NCI-H526 (cell line): Measurements from ENCODE around the gene SFTPB.

Experiments
- DNase-seq, 2 experiments: peaks; one replicate each; lab custom pipeline; 2025; lab: John Stamatoyannopoulos, UW

SFTPB gene

DNA sequence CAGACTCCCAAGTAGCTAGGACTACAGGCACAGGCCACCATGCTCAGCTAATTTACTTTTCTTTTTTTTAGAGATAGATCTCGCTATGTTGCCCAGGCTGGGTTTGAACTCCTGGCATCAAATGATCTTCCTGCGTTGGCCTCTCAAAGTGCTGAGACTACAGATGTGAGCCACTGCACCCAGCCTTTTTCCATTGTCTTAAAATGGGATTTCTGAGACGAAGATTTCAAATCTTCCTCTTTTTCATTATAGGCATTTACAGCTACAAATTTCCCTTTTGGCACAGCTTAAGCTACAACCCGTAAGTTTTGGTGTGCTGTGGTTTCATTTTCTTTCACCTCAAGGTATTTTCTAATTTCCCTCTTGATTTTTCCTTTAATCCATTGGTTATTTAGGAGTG lies 34.8 kb upstream of the SFTPB start:
- DNase-seq, result no peak

DNA sequence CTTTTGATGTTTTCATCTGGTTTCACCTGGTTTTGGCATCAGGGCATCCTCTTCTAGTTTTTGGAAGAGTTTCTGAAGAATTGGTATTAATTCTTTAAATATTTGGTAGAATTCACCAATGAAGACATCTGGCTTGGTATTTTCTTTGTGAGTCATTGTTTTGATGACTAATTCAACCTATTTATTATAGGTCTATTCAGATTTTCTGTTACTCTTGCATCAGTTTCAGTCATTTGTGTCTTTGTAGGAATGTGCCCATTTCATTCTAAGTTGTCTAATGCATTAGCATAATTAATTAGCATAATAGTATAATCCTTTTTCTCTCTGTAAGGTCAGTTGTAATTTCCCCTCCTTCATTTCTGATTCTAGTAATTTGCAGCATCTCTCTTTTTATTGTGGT lies 34.2 kb upstream of the SFTPB start:
- no peak for DNase-seq

DNA sequence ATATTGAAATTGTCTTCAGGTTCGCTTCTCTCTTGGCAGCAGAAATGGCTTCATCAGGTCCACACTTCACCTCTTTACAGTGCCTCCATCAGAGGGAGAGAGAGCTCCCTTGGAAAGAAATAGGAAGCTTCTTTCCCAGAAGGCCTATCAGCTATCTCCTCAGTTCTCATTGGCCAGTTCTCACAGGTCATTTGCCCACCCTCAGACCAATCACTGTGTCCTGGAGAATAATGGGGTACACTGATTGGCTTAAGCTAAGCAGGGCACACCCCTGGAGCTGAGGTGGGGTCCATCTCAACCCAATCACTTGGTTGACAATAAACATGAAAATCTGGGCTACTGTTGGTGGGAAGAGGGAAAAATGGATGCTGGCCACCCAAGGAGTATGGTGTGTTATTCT lies 31.3 kb upstream of the SFTPB start:
- no peak for DNase-seq

DNA sequence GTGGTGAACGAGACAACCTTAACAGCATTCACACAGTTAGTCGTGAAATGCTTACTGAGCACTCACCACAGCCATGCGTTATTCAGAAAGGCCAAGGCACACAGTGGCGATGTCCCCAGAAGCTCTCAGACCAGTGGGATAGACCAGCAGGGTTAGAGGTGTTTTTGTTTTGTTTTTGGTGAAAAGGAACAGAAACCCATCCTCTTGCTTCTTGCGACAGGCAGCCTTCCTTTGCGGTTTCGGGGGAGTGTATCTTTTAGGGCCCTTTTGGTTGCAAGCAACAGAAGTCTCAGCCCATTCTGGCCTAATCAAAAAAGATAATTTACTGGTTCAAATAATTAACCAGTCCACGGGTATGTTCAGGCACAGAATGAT lies 30.9 kb upstream of the SFTPB start:
- no peak for DNase-seq

DNA sequence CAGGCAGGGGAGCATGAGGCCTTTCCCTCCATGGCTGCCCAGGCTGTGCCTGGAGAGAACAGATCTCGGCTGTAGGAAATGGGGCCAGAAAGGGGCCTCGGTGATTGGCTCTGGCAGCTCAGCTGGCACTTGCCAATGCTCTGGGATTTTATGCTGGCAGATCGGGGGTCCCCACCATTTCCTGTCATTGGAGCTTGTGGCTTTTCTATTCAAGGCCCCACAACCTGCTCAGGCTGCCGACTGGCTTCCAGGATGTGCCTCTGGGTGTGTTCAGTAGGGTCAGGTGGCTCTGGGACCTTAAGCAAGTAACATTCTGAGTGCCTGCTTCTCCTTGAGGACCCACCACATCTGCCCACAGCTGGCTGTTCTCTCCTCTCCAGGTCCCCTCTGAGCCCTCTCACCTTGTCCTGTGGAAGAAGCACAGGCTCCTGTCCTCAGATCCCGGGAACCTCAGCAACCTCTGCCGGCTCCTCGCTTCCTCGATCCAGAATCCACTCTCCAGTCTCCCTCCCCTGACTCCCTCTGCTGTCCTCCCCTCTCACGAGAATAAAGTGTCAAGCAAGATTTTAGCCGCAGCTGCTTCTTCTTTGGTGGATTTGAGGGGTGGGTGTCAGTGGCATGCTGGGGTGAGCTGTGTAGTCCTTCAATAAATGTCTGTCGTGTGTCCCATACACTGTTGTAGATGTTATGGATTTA lies 30.3 kb upstream of the SFTPB start:
- no peak for DNase-seq

- DNase-seq, result no peak
These were observed 29.7 kb upstream of the SFTPB start for GRCh38 chr2:85697716-85698115.

- DNase-seq, result no peak
These were observed 29.1 kb upstream of the SFTPB start for GRCh38 chr2:85697096-85697495.

DNA sequence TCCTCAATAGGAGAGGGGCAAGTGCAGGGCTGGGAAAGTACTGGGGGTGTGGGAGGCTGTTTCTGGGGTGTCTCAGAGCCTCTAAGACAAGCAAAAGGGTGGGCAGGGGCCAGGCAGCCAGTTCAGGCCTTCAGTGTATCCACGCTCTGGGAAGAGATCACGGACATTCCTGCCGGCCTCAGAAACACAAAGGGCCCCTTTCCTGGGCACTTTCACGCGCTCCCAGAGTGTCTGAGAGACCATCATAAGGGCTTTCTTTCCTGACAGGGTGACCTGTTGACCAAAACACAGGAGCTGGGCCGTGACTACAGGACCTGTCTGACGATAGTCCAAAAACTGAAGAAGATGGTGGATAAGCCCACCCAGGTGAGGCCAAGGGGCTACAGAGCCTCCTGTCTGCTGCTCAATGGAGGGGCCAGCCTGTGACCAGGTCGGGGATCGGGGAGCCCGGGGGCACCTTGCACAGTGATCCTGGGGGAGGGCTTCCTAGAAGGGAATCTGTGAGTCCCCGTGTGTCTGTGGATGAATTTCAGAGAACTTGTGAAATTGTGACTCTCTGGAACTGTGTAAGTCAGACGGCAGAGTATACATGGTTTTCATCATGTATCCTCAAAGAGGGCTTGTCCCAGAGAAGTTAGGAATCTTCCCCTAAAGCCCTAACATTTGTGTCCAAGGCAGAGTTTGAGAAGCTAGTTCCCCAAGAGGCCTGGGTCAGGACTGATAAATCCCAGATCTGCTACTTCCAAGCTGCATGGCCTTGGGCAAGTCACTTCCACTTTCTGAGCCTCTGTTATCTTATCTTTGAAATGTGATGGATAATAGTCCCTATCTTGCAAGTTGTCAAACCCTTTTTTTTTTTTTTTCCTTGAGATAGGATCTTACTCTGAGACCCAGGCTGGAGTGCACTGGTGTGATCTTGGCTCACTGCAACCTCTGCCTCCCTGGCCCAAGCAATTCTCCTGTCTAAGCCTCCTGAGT lies 28.0 kb upstream of the SFTPB start:
- no peak for DNase-seq

DNA sequence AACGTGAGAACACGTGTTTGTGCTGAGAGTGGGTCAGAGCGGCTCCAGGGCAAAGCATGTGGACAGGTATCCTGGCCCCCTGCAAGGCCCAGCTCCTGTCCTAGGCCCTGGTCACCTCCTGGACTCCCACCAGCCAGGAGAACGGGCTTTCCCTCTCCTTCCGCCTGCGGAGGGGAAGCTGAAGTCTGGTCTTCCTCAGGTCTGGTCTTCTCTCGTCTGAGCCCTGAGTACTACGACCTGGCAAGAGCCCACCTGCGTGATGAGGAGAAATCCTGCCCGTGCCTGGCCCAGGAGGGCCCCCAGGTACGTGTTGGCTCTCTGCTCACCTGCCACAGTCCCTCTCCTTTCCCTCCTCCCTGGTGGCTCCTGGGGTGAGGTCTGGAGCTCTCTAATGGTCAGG lies 27.1 kb upstream of the SFTPB start:
- DNase-seq, result no peak

- no peak for DNase-seq
These were observed 26.3 kb upstream of the SFTPB start, which contains the start of gene GNLY for GRCh38 chr2:85694052-85695025. GNLY (plus strand) TSS chr2:85694358; CDS start chr2:85694419, 61 bp downstream.

DNA sequence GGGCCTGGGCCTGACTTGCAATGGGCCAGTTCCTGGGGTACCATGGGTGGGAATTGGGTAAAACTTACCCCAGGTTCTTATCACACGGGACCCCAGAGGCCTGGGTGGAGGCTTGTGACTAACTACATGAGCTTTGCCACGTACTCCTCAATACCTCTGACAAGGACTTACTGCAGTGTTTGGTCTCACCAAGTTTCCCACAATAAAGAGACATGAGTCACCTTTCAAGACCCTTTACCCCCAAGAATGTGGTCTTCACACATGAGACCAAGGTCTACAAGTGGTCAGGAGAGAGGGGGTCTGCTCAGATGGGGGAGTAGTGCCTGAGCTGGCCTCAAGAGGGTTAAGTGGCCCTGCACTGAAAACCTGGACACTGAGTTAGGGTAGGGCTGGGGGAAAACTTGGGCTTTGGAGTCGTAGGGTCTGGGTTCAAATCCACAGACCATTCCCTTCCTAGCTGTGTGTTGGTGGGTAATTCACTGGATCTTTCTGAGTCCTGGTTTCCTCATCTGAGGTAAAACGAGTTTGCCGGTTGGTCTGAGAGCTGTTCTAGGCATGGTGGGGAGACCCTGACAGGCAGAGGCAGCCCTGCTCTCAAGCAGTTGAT lies 24.1 kb upstream of the SFTPB start:
- DNase-seq, result no peak

DNA sequence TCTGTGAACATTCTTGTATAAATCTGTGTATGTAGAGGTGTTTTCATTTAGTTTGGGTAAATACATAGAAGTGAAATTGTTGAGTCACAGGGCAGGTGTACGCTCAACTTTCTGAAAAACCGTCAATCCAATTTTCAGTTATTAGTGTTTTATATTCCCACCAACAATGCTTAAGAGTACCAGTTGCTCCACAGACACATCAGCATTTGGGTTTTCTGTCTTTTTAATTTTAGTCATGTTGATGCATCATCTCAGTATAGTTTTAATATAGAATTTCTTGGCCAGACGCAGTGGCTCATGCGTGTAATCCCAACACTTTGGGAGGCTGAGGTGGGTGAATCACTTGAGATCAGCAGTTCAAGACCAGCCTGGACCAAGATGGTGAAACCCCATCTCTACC lies 22.9 kb upstream of the SFTPB start:
- DNase-seq, result no peak

- DNase-seq, result no peak
These were observed 16.8 kb upstream of the SFTPB start for GRCh38 chr2:85684806-85685205.

- DNase-seq, result no peak
These were observed 16.4 kb upstream of the SFTPB start for GRCh38 chr2:85684380-85684779.

GRCh38 chr2:85682378-85682777 lies 14.4 kb upstream of the SFTPB start:
- no peak for DNase-seq

DNA sequence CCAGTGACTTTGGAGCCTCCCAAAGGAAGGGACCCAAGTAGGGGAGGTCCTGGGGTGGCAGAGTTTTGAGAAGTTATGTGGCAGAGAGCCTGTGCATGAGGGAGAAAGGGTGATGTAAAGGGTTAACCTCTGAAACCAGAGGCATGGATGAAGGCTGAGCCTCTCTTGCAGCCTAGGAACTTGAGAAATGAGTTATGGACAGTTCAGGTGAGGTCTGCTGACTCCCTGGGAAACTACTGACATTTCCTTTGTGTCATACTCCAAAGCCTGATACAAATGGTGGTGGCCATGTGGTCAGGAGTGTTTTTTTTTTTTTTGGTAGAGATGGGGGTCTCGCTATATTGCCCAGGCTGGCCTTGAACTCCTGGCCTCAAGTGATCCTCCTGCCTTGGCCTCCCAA lies 13.8 kb upstream of the SFTPB start:
- DNase-seq, result no peak

DNA sequence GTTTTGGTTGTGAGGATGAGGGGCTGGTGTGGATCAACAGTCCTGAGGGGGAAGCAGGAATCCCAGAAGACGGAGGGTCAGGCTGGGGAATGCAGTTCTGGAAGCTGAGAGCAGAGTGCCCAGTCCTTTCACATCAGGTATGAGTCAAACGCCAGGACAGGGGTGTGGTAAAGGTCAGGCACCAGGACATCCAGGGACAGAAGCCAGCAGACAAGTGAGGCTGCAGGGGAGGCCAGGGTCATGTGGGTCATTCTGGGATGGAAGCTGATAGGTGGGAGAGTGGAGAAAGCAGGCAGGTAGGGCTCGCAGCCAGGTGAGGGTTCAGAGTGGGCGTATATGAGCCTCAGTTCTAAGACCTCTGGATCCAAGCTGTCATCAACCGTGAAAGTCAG lies 13.4 kb upstream of the SFTPB start:
- DNase-seq, result no peak

DNA sequence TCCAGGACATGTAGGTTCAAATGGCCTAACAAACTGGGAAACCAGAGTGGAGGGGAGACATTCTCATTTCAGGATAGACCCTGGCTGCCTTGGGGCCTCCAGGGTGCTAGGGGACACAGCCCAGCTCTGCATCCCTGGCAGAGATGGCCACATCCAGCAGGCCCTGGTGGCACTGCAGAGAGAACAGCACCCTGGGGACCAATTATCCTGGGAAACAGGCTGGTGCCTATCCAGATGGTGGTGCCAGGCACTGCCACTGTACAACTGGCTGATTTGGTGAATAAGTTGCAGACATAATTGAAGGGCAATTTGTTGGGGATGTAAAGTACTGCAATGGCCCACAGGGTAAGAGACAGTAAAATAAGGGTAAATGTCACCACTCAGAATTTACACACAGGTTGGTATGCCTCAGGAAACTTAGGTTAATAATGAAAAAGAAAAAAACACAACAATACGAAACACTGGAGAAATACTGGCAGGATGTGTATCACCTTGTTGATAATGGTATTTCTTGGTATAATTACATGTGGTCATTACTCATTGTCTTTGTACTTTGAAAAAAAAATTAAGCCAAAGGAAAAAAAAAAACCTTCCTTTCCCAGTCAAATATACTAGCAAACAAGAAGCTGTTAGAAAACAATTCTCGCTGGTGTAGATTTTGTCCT lies 12.8 kb upstream of the SFTPB start:
- DNase-seq, result peak in 1 of 2 experiments; percentile 34

- DNase-seq, result peak in 1 of 2 experiments; percentile 75
These were observed 11.0 kb upstream of the SFTPB start for GRCh38 chr2:85678794-85679672.

- DNase-seq, result no peak
These were observed 10.4 kb upstream of the SFTPB start for GRCh38 chr2:85678377-85678776.
